DMS153 (cell line): Measurements from ENCODE around the gene CRTC1.
A peak's percentile ranks its signal among the peaks of the same experiment; 100 is the strongest.

ENCODE experiments used
- DNase-seq: peaks from one replicate; lab custom pipeline; 2025; lab: John Stamatoyannopoulos, UW

CRTC1 gene

DNA sequence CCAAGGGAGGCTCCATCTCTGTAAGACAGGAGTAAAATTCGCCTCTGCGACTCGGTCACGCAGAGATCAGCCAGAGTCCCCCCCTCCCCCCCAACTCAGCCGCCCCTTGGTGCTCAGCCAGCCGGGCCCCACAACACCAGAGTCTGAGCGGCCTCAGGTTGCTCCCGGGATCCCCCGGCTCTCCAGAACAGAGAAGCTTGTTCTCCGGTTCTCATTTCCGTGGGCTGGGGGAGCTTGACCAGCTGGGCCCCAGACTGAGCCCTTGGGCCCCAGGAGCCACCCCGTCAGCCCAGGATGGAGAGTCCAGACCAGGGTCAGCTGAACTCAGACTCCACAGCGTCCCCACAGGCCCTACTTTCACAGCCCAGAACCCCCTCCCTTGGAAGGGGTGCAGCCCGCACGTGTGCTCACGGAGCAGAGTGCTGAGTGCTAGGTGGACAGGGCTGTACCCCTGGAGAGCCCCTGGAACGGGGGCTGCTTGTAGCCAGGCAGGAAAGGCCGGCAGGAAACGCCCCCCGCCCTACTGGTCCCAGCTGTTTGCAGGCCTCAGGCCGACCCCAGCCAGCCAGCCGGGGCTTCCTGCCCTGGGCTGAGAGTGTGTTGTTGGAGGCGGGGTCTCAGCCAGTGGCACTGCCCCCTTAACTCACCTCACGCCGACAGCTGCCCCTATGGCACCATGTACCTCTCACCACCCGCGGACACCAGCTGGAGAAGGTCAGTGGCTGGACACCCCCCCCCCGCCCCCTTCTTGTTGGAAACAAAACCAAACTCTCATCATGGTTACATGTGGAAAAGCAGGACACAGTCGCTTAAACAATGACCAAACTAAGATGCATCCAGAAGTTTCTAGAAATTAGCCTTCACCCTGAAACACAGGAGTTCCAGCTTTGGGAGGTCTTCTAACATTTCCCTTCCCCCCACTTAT is 63.2 kb downstream of the CRTC1 start:
- no peak for DNase-seq

DNA sequence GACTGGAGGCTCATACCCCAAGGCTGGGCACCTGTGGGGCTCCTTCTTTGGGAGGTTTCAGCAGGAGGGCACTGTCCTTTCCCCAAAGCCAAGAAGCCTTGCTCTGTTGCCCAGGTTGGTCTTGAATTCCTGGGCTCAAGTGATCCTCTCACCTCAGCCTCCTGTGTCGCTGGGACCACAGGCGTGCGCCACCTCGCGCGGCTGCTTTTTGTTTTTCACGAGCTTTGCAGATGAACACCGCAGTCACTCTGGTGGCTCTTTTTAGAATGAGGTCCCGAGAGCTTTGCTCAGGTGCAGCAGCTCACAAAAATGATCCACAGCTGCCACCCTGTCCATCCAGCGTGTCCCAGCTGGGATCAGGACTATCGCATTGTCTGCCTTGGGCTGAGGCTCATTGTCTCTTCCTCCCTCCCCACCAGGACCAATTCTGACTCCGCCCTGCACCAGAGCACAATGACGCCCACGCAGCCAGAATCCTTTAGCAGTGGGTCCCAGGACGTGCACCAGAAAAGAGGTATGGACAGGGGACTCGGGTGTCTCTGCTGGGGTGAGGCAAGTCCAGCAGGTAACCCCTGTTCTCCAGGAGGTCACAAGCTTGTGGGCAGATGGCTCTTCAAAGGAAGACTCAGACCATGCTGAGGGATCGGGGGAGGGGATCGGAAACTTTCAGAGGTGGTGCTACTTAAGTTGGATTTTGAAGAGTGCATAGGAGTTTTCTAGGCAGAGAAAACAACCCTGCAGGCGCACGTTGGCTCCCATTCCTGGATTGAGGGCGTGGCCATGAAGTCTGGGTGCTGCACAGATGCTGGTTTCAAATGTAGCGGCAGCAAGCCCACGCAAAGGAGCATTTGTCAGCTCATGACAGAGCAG is 66.1 kb downstream of the CRTC1 start:
- no peak for DNase-seq

DNA sequence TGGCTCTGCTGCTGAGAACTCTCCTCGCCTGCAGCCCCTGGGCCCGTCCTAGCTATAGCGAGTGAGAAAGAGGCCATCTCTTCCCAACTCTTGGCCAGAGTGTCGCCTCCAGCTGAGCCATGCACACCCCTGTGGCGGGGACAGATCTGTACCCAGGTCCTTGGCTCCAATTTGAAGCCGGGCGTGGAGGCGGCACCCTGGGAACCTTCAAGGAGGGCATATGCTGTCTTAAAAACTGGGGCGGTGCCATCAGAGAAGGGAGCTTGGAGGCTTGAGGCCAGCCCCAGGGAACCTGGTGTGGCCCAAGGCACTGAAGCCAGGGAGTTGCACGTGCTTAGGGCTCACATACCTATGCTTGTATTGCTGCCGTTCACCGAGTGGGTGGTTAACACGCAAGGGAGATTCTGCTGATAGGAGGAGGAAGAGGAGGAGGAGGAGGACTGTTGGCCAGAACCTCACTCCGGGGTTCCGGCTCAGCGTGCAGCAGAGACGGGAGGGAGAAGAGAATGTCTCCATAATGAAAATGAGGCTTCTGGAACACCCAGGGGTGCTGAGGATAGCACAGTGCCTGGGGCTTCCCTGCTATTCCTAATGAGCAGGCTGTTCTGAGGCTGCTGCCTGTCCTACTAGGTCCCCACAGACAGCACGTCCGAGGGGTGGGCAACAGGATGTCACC is 67.0 kb downstream of the CRTC1 start:
- no peak for DNase-seq

DNA sequence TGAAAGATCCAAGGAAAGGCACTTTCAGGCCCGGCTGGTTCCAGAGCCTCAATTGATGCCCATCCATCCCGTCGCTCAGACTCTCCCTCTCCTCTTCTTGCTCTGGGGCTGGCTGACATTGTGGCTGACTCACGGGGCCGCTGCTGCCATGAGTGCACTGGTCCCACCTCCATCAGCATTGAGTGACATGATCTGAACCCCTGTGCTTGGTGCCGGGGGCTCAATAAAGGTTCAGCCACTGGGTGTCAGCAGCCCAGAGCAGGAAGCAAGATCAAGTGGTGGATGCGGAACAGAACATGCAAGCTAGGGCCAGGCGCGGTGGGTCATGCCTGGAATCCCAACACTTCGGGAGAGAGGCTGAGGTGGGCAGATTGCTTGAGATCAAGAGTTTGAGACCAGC is 68.1 kb downstream of the CRTC1 start:
- DNase-seq, result no peak

DNA sequence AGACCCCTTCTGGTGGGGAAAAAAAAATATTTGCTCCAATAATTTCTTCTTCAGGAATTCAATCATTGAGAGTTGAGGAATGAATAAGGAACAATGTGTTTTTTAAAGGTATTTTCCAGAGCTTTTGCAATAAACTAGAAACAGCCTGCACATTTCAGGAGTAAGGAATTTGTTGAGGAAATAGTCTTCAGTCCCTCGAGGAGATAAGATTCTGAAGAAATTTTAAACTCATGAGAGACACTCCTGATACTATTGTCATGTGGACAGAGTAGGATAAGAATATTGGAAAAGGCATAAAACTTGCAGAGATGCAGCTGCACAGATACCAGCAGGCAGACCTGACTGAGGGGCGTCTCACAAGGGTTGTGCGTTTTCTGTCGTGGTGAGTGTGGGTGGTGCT is 71.0 kb downstream of the CRTC1 start:
- DNase-seq, result no peak

DNA sequence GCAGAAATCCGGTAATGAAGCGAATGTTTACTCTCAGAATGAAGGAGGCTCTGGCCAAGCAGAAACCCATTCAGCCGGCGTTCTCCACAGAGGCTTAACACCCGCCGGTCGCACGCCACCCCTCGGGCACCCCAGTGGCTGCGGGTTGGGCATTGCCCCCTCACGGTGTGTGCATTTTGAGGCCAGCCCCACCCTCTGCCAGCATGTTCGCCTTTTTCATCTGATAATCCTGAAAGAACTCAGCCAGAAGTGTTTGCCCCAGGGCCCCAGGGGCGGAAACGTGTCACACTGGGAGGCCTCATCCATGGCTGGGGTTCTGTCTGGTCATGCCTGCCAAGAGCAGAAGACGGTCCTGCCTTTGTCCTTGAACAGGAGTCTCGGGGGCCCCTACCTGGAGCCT is 73.4 kb downstream of the CRTC1 start:
- peak; percentile 69 for DNase-seq

DNA sequence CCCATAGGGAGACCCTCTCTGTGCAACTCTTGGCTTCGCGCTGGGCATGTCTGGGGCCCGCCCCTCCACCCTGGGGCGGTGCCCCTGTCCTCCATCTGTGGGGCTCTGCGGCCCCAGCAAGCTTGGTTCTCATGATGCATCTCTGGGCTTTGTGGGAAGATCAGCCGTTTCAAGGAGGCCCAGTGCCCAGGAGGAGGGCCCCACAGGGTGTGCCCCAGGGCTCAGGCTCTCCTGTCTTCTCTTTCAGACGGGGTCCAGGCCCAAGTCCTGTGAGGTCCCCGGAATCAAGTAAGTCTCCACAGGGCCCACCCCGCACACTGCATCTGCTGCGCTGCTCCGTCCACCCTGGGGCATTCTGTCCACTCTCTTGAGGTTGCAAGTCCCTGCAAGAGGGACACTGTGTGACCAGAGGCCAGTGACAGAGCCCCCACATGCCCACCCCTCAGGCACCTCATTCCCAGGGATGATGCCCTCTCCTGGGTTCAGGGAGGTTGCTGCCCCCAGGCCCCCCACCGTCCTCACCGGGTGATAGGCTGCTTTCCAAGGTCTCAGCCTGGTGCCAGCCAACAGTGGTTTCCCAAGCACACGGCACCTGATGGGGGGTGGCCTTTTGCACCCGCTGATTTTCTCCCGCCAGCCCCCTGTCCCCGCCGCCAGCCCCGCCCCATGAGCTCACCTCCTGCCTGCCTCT is 76.0 kb downstream of the CRTC1 start:
- no peak for DNase-seq

DNA sequence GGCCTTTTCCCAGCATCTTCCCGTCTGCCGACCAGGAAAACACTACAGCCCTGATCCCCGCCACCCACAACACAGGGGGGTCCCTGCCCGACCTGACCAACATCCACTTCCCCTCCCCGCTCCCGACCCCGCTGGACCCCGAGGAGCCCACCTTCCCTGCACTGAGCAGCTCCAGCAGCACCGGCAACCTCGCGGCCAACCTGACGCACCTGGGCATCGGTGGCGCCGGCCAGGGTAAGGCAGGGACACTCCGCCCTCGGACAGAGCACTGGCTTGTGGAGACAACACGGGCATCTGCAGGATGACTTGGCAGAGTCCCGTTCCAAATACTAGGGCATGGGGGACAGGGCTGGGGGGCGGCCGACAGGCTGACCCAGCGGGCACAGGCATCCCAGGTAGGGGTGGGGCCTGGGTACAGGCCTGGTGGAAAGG is 76.5 kb downstream of the CRTC1 start:
- no peak for DNase-seq

DNA sequence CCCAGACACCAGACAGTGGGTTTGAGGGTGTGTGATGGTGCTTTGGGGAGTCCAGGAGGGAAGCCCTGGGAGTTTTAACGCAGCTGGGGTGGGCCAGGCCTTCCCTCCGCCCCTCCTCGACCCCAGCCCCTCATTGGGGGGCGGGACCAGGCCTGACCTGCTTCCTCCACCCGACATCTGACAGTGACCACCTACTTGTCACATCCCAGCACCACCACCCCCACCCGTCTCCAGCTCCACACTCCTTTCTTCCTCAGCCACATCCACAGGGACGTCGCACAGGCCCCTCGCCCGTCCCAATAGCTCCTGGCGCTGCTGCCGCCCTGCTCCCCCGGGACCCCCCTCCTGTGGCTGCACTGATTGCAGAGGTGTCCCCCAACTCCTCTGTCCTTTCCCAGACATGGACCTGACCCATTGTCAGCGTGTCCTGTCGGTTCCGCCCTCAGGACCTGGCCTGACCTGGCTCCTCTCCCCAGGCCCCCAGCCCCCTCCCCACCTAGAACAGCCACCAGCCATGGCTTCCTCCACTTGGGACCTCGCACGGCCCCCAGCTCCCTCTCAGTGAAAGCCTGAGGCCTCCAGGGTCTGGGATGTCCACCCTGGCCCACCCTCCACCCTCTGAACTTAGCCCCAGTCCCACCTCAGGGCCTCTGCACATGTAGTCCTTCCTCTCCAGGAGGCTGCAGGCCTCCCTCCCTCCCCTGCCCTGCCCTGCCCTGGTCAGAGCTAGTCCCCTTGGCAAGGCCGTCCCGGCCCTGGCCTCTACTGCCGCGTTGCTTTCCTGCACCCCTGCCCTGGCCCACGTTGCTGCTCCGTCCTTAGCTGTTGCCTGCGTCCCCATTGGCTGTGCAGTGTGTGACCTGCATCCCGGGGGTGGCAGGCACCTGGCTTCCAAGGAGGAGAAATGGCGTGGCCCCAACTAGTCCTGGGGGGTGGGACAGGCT is 77.2 kb downstream of the CRTC1 start:
- DNase-seq, result no peak

DNA sequence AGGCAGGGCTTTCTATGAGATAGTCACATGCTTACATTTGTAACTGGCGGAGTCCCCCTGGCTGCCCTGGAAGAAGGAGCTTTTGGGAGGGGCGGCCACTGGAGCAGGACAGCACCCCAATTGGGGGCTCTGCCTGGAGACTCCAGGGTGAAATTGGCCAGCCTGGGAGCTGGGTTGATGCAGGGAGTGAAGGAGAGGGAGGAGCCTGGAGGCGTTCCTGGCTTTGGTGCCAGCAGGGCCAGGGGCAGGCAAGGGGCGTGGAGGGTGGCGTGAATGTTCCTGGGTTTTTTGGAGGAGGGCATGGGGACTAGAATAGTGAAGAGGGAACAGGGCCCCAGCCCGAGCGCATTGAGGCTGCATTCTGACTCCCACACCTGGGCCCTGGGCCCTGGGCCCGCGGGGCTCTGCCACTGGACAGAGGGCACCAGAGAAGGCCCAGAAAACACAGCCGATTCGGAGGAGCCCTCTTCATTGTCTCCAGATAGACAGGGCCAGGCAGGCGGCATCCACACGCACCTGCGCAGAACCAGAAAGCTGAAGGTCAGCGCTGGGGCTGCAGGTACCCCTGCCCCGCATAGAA is 78.1 kb downstream of the CRTC1 start:
- peak; percentile 15 for DNase-seq

DNA sequence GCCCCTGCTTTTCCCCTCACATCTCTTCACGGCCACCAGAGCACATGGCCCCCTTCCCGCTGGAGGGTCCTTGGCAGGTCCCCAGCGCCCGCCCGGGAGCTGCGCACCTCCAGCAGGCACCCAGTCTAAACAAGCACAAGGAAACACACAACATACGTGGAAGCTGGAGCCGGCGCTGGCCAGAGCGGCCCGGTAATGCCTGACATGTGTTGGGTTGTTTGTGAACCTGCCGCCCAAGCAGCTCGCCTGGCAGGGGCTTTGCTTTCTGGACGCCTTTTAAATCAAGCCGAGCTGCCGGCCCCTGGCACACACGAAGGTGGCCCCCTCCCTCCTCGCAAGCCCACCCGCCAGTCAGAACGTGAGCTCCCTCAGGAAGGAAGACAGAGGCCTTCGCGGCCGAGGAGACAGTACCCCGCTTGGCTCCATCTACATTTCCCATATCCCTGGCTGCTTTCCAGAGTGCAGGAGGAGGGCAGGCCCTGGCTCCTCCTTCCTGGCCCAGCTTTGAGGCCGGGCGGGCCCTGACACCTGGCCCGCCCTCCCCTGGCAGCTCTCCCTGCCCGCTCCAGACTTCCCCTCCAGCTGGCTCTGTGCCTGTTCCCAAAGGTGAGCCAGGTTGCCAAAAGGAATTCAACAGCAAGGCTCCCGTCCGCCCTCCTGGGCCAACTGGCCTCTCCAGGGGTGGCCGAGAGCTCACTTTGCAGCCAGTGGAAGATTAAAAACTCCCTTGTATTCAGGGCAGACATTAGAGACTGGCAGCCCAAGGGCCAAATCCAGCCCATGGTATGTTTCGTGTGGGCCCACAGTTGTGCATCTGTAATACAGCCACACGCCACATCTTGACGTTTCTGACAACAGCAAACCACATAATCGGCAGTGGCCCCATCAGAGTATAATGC is 78.9 kb downstream of the CRTC1 start:
- peak; percentile 85 for DNase-seq

DNA sequence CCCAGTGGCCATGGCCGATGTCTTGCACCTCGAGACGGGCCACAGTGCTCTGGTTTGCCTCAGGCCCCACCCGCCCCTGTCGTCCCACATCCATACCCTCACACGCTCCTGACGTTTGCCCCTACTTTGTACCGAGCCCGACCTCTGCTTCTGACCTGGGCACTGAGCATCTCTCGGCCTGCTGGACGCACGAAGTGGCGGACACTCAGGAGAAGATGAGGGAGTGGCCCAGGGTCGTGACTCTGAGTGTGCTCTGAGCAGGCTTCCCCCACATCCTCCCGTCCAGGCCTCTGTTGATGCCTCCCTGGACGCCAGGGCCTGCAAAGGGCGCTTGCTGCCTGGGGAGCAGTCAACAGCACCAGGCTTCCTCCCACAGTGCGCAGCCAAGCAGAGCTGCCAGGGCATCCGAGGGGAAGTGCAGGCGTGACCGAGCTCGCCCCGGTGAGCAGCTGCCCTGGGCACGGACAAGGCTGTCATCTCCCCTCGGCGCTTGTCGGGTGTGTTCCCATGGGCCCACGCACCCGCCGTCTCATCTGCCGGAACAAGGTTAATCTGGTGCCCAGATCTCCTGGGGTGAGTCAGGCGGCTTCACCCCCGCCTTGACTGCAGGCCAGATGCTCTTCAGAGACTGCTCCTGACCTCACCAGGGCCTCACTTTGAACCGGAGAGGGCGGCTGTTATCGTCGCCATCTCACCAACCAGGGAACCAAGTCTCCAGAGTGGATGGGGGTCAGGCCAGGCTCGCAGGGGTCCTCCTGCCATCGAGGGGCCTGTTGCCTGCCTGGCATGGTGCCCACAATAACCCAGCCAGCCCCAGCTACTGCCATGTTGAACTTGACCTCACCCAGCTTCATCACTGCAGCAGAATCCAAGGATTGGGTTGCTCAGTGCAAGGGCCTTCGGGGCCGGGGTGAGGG is 80.5 kb downstream of the CRTC1 start:
- peak; percentile 63 for DNase-seq

DNA sequence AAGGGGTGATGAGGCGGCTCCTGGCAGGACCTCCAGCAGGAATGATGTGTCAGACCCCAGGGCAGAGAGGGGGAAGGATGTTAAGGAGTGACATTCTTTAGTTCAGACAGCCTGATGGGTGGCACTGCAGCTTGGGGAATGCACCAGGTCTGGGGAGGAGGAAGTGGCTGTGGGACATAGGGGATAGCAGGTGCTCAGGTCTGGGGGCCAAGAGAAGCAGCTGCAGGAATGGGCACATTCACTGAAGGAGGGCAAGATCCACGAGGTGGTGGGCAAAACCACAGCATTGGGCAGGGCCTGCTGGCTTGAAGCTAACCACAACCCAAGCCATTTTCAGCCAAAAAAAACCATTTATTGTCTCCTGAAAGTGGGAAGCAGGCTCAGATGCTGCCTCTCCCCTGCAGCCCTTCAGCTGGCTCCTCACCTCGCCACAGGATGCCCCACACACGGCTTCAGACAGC is 81.1 kb downstream of the CRTC1 start:
- DNase-seq, result no peak

DNA sequence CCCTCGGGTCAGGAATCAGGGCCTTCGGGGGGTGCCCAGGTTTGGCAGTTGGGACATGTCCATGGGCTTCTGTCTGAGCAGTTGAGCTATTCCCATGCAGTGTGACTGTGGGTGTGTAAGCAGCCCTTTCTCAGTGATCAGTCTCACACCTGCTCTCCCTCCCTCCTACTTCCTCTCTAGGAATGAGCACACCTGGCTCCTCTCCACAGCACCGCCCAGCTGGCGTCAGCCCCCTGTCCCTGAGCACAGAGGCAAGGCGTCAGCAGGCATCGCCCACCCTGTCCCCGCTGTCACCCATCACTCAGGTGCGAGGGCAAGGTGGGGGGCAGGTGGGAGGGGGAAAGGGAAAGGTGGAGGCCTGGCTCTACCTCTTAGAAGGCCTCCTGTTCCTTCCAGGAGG is 81.7 kb downstream of the CRTC1 start:
- DNase-seq, result peak; percentile 73

DNA sequence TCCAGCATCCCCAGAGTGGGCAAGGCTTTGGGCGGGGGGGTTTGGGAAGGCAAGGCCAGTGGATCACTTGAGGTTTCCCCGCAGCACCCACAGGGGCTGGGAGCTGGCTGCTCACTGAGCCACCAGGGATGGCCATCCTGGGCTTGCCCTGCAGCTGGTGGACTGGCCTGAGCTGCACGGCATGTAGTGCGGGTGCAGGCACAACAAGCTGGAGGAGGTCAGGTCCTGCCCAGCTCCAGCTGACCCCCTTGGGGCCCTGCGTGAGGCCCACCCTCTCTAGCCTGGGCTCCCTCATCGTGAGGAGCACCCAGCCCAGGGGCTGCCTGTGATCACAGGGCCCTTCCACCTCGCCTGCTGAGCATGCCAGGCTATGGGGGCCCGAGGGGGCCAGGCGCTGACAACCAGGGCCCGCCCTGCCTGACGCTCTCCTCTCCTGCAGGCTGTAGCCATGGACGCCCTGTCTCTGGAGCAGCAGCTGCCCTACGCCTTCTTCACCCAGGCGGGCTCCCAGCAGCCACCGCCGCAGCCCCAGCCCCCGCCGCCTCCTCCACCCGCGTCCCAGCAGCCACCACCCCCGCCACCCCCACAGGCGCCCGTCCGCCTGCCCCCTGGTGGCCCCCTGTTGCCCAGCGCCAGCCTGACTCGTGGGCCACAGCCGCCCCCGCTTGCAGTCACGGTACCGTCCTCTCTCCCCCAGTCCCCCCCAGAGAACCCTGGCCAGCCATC is 84.7 kb downstream of the CRTC1 start:
- peak; percentile 4 for DNase-seq

DNA sequence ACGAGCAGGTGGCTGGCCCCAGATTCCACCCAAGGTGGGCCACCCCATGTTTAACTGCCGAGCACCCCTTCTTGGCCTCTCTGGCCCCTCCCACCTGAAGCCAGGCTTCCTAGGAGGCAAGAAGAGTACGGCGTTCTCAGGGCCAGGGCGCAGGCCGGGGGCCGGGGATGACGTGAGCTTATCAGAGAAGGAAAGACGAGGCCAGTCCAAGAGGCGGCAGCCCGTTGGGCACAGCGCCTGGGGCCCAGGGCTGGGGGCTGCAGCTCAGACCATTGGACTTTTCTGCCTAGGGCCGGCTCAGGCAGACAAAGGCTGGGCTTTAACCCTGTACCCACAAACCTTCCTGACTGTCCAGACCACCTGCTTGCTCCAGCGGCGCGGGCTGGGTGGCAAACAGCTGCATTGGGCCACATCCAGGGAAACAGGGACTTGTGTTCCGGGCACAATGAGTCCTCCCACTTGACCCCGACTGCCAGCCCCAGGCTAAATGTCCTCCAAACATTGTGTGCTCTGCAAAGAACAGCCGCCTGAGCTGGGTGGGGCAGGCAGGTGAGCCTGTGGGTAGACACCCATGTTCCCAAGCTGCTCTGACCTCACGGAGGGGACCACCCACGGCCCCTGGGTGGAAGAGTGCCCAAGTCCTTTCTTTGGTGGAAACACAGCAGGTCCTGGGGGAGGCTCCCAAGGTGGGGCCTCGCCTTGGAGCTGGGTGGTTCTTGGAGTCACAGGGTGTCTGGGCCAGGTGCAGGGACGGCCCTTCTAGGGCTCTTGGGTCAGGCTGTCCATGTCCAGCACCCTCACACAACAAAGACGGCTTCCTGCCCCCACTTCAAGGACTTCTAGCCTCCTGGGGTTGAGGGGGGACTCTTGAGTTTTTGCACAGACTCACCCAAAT is 85.8 kb downstream of the CRTC1 start:
- peak; percentile 36 for DNase-seq
